ENCODE measurements around the gene CARD11. TPM values are rescaled to one million over a fixed set of nuclear protein-coding genes. Genes with fewer than 3 reads are reported as not detected.

The CARD11 gene
- total RNA-seq, 1 experiment from 2014 or later, result 0.82 TPM

DNA sequence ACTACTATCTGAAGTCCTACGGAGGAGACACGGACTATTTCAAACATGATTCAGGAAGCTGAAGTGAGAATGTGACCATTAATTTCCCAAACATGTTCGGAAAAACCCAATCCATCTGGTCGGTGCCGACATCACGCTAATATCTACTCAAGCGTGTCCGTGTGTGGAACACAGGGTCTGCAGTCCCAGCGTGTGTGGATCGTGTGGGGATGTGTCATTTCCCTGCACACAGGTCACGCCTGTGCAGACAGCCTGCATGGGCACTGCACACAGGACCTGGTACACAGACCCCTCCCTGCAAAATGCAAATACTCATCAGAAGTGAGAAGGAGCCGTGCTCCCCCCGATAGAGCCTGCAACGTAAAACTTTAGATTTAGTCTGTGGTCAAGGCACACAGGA is 57.8 kb downstream of the CARD11 start:
- no peak for ATAC-seq

DNA sequence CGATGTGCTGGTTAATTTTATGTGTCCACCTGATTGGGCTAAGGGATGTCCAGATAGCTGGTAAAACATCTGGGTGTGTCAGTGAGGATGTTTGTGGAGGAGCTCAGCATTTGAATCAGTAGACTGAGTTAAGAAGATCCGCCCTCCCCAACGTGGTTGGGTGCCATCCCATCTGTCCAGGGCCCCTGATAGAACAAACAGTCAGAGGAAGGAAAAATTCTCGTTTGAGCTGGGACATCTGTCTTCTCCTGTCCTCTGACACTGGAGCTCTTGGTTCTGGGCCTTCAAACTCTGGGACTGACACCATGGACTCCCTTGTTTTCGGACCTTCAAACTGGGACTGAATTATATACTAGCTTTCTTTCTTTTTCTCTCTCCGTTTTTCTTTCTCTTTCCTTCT is 59.6 kb downstream of the CARD11 start:
- H3K36me3 ChIP-seq (ENCODE audit: control insufficient read depth, insufficient read depth, low read length), result no peaks in the 10 kb centered on the region
- intact Hi-C loops (cut with micrococcal nuclease; ENCODE audit: unreplicated experiment) (no loop called here), in situ Hi-C loops (cut with HindIII; ENCODE audit: low pct_unique_long_range_greater_than_20kb, low sequenced_read_pairs) (no loop called here)
- POLR2A ChIA-PET, result interaction anchor here (0.6 to 0.7 kb wide), 2 partner anchors 12 to 77 kb away, joined by 4 to 7 read pairs; no protein-coding TSS in a partner anchor
- no peak overlapping the region for H3K4me3 ChIP-seq (ENCODE audit: low read depth in 2 of 2, low read length in 2 of 2)
- H3K9me3 ChIP-seq (ENCODE audit: control insufficient read depth, insufficient read depth, low read depth, low read length), result no peaks in the 10 kb centered on the region
- no peak overlapping the region for H3K27ac ChIP-seq (ENCODE audit: low read length)
- peaks cover 6% of the 10 kb centered on the region for H3K27me3 ChIP-seq (ENCODE audit: control insufficient read depth, insufficient read depth, low read length)
- TF ChIP-seq, protein P1, sequence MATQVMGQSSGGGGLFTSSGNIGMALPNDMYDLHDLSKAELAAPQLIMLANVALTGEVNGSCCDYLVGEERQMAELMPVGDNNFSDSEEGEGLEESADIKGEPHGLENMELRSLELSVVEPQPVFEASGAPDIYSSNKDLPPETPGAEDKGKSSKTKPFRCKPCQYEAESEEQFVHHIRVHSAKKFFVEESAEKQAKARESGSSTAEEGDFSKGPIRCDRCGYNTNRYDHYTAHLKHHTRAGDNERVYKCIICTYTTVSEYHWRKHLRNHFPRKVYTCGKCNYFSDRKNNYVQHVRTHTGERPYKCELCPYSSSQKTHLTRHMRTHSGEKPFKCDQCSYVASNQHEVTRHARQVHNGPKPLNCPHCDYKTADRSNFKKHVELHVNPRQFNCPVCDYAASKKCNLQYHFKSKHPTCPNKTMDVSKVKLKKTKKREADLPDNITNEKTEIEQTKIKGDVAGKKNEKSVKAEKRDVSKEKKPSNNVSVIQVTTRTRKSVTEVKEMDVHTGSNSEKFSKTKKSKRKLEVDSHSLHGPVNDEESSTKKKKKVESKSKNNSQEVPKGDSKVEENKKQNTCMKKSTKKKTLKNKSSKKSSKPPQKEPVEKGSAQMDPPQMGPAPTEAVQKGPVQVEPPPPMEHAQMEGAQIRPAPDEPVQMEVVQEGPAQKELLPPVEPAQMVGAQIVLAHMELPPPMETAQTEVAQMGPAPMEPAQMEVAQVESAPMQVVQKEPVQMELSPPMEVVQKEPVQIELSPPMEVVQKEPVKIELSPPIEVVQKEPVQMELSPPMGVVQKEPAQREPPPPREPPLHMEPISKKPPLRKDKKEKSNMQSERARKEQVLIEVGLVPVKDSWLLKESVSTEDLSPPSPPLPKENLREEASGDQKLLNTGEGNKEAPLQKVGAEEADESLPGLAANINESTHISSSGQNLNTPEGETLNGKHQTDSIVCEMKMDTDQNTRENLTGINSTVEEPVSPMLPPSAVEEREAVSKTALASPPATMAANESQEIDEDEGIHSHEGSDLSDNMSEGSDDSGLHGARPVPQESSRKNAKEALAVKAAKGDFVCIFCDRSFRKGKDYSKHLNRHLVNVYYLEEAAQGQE (IDR thresholded peaks at IDR 0.05; ENCODE audit: insufficient read depth in 1 of 2, low read depth in 2 of 2, low read length in 1 of 2), result no peak
- TF ChIP-seq SIN3A (IDR thresholded peaks at IDR 0.05; ENCODE audit: borderline replicate concordance, insufficient read depth, low read depth, low read length) (no peak), TCF7L2 (IDR thresholded peaks at IDR 0.05; ENCODE audit: low read depth, low read length) (no peak), POLR2AphosphoS5 (IDR thresholded peaks at IDR 0.05; ENCODE audit: low read depth, low read length) (no peak)
- TF ChIP-seq, protein P2, sequence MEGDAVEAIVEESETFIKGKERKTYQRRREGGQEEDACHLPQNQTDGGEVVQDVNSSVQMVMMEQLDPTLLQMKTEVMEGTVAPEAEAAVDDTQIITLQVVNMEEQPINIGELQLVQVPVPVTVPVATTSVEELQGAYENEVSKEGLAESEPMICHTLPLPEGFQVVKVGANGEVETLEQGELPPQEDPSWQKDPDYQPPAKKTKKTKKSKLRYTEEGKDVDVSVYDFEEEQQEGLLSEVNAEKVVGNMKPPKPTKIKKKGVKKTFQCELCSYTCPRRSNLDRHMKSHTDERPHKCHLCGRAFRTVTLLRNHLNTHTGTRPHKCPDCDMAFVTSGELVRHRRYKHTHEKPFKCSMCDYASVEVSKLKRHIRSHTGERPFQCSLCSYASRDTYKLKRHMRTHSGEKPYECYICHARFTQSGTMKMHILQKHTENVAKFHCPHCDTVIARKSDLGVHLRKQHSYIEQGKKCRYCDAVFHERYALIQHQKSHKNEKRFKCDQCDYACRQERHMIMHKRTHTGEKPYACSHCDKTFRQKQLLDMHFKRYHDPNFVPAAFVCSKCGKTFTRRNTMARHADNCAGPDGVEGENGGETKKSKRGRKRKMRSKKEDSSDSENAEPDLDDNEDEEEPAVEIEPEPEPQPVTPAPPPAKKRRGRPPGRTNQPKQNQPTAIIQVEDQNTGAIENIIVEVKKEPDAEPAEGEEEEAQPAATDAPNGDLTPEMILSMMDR (IDR thresholded peaks at IDR 0.05), result no peak
- CTCF ChIA-PET, result no interaction called here
- BruUV-seq (replicated peaks), result no TSS peak
- no peaks in the 10 kb centered on the region for H3K4me1 ChIP-seq (ENCODE audit: control insufficient read depth, insufficient read depth, low read length)
- ATAC-seq (no peak), DNase-seq (ENCODE audit: low read depth, low spot score) (no peak)

More for the DNA sequence above, 57.8 kb downstream of the CARD11 start:
- Histone ChIP-seq H3K4me1 (ENCODE audit: control insufficient read depth, insufficient read depth, low read length) (no peaks in the 10 kb centered on the region), H3K27ac (ENCODE audit: low read length) (no peak overlapping the region), H3K36me3 (ENCODE audit: control insufficient read depth, insufficient read depth, low read length) (no peaks in the 10 kb centered on the region), H3K9me3 (ENCODE audit: control insufficient read depth, insufficient read depth, low read depth, low read length) (no peaks in the 10 kb centered on the region), H3K4me3 (ENCODE audit: low read depth in 2 of 2, low read length in 2 of 2) (no peak overlapping the region), H3K27me3 (ENCODE audit: control insufficient read depth, insufficient read depth, low read length) (peaks cover 11% of the 10 kb centered on the region)
- no peak for DNase-seq (ENCODE audit: low read depth, low spot score)
- ChIA-PET POLR2A (no interaction called here), CTCF (no interaction called here)
- intact Hi-C loops (cut with micrococcal nuclease; ENCODE audit: unreplicated experiment) (no loop called here), in situ Hi-C loops (cut with HindIII; ENCODE audit: low pct_unique_long_range_greater_than_20kb, low sequenced_read_pairs) (no loop called here)
- TF ChIP-seq, protein P2 (IDR thresholded peaks at IDR 0.05), result no peak
- no peak for TF ChIP-seq SIN3A (IDR thresholded peaks at IDR 0.05; ENCODE audit: borderline replicate concordance, insufficient read depth, low read depth, low read length)
- TF ChIP-seq, protein P1 (IDR thresholded peaks at IDR 0.05; ENCODE audit: insufficient read depth in 1 of 2, low read depth in 2 of 2, low read length in 1 of 2), result no peak
- no peak for TF ChIP-seq POLR2AphosphoS5 (IDR thresholded peaks at IDR 0.05; ENCODE audit: low read depth, low read length)
- no peak for TF ChIP-seq TCF7L2 (IDR thresholded peaks at IDR 0.05; ENCODE audit: low read depth, low read length)
- no TSS peak for BruUV-seq (replicated peaks)
